MCF 10A (cell line): ENCODE measurements around the gene VOPP1. TPM values are rescaled to one million over a fixed set of nuclear protein-coding genes. Genes with fewer than 3 reads are reported as not detected.

Source experiments
- BruUV-seq: library from RNA; stranded (reverse); fragments of 400-500 nt; replicated peaks from 2 replicates; lab custom pipeline; 2021; lab: Mats Ljungman, UMichigan
- CTCF ChIA-PET: fragments of 300-600 bp; sonication (Branson Sonifier 250); formaldehyde crosslinking; extraction: SDS; loops from one replicate; lab custom pipeline; 2021; ENCODE audit warnings: antibody characterized with exemption, inconsistent platforms; lab: Yijun Ruan, JAX
- POLR2A ChIA-PET: fragments of 300-600, 350-650 bp; sonication (Branson Sonifier 250); formaldehyde crosslinking; extraction: SDS; loops from one replicate; lab custom pipeline; 2020; ENCODE audit warnings: antibody characterized with exemption, inconsistent platforms; lab: Yijun Ruan, JAX
- DNase-seq: peaks from one replicate; pipeline ENCODE4 v3.0.0-alpha.2; 2018; ENCODE audit not compliant: unreplicated experiment
- H3K27ac Mint-ChIP-seq: one replicate; pipeline ENCODE4 v1.8.0; 2022; ENCODE audit warnings: mild to moderate bottlenecking, low read depth, mixed read lengths; ENCODE audit not compliant: unreplicated experiment
- H3K27me3 Mint-ChIP-seq: one replicate; pipeline ENCODE4 v1.8.0; 2022; ENCODE audit warnings: mixed read lengths; ENCODE audit not compliant: insufficient read depth, unreplicated experiment
- H3K36me3 Mint-ChIP-seq: one replicate; pipeline ENCODE4 v1.8.0; 2022; ENCODE audit warnings: mild to moderate bottlenecking, moderate library complexity, mixed read lengths; ENCODE audit not compliant: insufficient read depth, unreplicated experiment
- H3K4me1 Mint-ChIP-seq: one replicate; pipeline ENCODE4 v1.8.0; 2022; ENCODE audit warnings: mixed read lengths; ENCODE audit not compliant: insufficient read depth, unreplicated experiment
- H3K4me3 Mint-ChIP-seq: one replicate; pipeline ENCODE4 v1.8.0; 2022; ENCODE audit warnings: mild to moderate bottlenecking, moderate library complexity, mixed read lengths; ENCODE audit not compliant: unreplicated experiment
- H3K9me3 Mint-ChIP-seq: one replicate; pipeline ENCODE4 v1.8.0; 2022; ENCODE audit warnings: mixed read lengths; ENCODE audit not compliant: unreplicated experiment
- CTCF ChIP-seq: fragments of 200-600 bp; IDR thresholded peaks from one replicate; pipeline ENCODE4 v1.8.0; 2022; ENCODE audit warnings: antibody characterized with exemption, mild to moderate bottlenecking; ENCODE audit not compliant: unreplicated experiment
- intact Hi-C: fragments of 100-400 bp; cut with micrococcal nuclease; formaldehyde crosslinking; loops from 2 replicates; pipeline ENCODE4 v1.14.1; 2022
- total RNA-seq: library from RNA; stranded (reverse); gene quantifications from 2 replicates; pipeline ENCODE4 v1.2.3, GENCODE V29; 2022

VOPP1 gene
- total RNA-seq, 1 experiment from 2014 or later, result 29.2 TPM

GRCh38 chr7:55552320-55553023, 19.8 kb downstream of the VOPP1 start:
- ChIA-PET POLR2A (interaction anchor here (0.7 to 4.3 kb wide), 6 partner anchors 10 to 20 kb away, joined by 3 to 40 read pairs (median 4); partner anchors contain the start of gene VOPP1), CTCF (interaction anchor here (0.6 to 1.0 kb wide), 3 partner anchors 11 to 409 kb away, joined by 3 to 5 read pairs (median 5); no protein-coding TSS in a partner anchor)
- intact Hi-C loops, result no loop called here
- no peaks in the 10 kb centered on the region for H3K27me3 Mint-ChIP-seq
- peaks cover 14% of the 10 kb centered on the region for H3K36me3 Mint-ChIP-seq
- no peaks in the 10 kb centered on the region for H3K9me3 Mint-ChIP-seq
- DNase-seq, result peak; percentile 71
- peak overlapping the region; percentile 54 for H3K4me3 Mint-ChIP-seq
- no peak for TF ChIP-seq CTCF
- BruUV-seq, result no TSS peak
- peaks cover 56% of the 10 kb centered on the region for H3K4me1 Mint-ChIP-seq
- H3K27ac Mint-ChIP-seq, result peak overlapping the region; percentile 75

- BruUV-seq, result no TSS peak
- no peak for DNase-seq
- CTCF ChIA-PET, result interaction anchor here (0.6 to 1.0 kb wide), 2 partner anchors 10 to 82 kb away, joined by 3 to 5 read pairs; no protein-coding TSS in a partner anchor
- Mint-ChIP-seq H3K27ac (peak overlapping the region; percentile 76), H3K4me3 (no peak overlapping the region), H3K36me3 (peaks cover 14% of the 10 kb centered on the region), H3K27me3 (no peaks in the 10 kb centered on the region), H3K9me3 (no peaks in the 10 kb centered on the region), H3K4me1 (peaks cover 68% of the 10 kb centered on the region)
- POLR2A ChIA-PET, result interaction anchor here (0.6 to 4.3 kb wide), 4 partner anchors 12 to 21 kb away, joined by 3 to 40 read pairs (median 4); partner anchors contain the start of gene VOPP1
- intact Hi-C loops, result no loop called here
- no peak for TF ChIP-seq CTCF
These were observed 21.3 kb downstream of the VOPP1 start for GRCh38 chr7:55550841-55551537.

GRCh38 chr7:55550010-55550663, 22.2 kb downstream of the VOPP1 start:
- no peak overlapping the region for H3K4me3 Mint-ChIP-seq
- intact Hi-C loops, result no loop called here
- DNase-seq, result no peak
- no peak for TF ChIP-seq CTCF
- no TSS peak for BruUV-seq
- H3K9me3 Mint-ChIP-seq, result no peaks in the 10 kb centered on the region
- H3K36me3 Mint-ChIP-seq, result peaks cover 14% of the 10 kb centered on the region
- no peak overlapping the region for H3K27ac Mint-ChIP-seq
- H3K27me3 Mint-ChIP-seq, result no peaks in the 10 kb centered on the region
- H3K4me1 Mint-ChIP-seq, result peaks cover 72% of the 10 kb centered on the region
- ChIA-PET CTCF (no interaction called here), POLR2A (interaction anchor here (0.6 to 1.6 kb wide), 2 partner anchors 14 to 236 kb away, joined by 3 to 4 read pairs; no protein-coding TSS in a partner anchor)

- Mint-ChIP-seq H3K4me1 (peaks cover 67% of the 10 kb centered on the region), H3K9me3 (no peaks in the 10 kb centered on the region), H3K36me3 (peaks cover 9% of the 10 kb centered on the region), H3K27me3 (no peaks in the 10 kb centered on the region), H3K4me3 (no peak overlapping the region), H3K27ac (no peak overlapping the region)
- no peak for TF ChIP-seq CTCF
- BruUV-seq, result no TSS peak
- intact Hi-C loops, result loop anchor here (10.0 kb wide), 1 partner anchor 45 kb away; no protein-coding TSS in a partner anchor
- POLR2A ChIA-PET, result interaction anchor here (0.6 to 1.6 kb wide), 2 partner anchors 15 to 237 kb away, joined by 3 to 4 read pairs; no protein-coding TSS in a partner anchor
- CTCF ChIA-PET, result no interaction called here
- no peak for DNase-seq
These were observed 22.8 kb downstream of the VOPP1 start for GRCh38 chr7:55549457-55549856.
